WTC11 (cell line): ENCODE results near the gene OR8D4. TPM values are rescaled to one million over a fixed set of nuclear protein-coding genes. Genes with fewer than 3 reads are reported as not detected.

Source experiments
- ATAC-seq: fragments of 200-7000 bp; cut with Tn5 transposase; 2 replicates; pipeline ENCODE4 v1.10.0; 2021; ENCODE audit warnings: mild to moderate bottlenecking, moderate library complexity
- CTCF ChIA-PET: fragments of 300-600 bp; sonication (Branson Sonifier 250); formaldehyde crosslinking; loops from one replicate; lab custom pipeline; 2021; ENCODE audit warnings: antibody characterized with exemption; lab: Charles Lee
- POLR2A ChIA-PET: fragments of 350-600 bp; sonication (Branson Sonifier 250); formaldehyde crosslinking; loops from one replicate; lab custom pipeline; 2021; ENCODE audit warnings: antibody characterized with exemption; lab: Charles Lee
- DNase-seq: peaks from one replicate; pipeline ENCODE4 v3.0.0; 2021; ENCODE audit warnings: low spot score
- H3K27ac Mint-ChIP-seq: 2 replicates; pipeline ENCODE4 v1.8.0; 2021; ENCODE audit warnings: mixed read lengths
- H3K27me3 Mint-ChIP-seq: 2 replicates; pipeline ENCODE4 v1.8.0; 2021; ENCODE audit warnings: low read depth, mild to moderate bottlenecking, moderate library complexity, mixed read lengths
- H3K36me3 Mint-ChIP-seq: 2 replicates; pipeline ENCODE4 v1.8.0; 2021; ENCODE audit warnings: mixed read lengths
- H3K4me1 Mint-ChIP-seq: 2 replicates; pipeline ENCODE4 v1.8.0; 2022; ENCODE audit warnings: mixed read lengths
- H3K4me3 Mint-ChIP-seq: 2 replicates; pipeline ENCODE4 v1.8.0; 2021; ENCODE audit warnings: mild to moderate bottlenecking, moderate library complexity, mixed read lengths
- H3K9me3 Mint-ChIP-seq: 2 replicates; pipeline ENCODE4 v1.8.0; 2021; ENCODE audit warnings: mixed read lengths
- AFF4 ChIP-seq: sonication (generic); formaldehyde crosslinking; IDR thresholded peaks from 2 replicates; pipeline ENCODE4 v1.8.1; 2023; ENCODE audit warnings: mild to moderate bottlenecking, missing genetic modification reagents, borderline replicate concordance
- ATF1 ChIP-seq: sonication (generic); formaldehyde crosslinking; IDR thresholded peaks from 2 replicates; pipeline ENCODE4 v1.8.1; 2023; ENCODE audit warnings: mild to moderate bottlenecking, moderate library complexity, missing genetic modification reagents
- ESRRA ChIP-seq: sonication (generic); formaldehyde crosslinking; IDR thresholded peaks from 2 replicates; pipeline ENCODE4 v1.8.1; 2022; ENCODE audit warnings: mild to moderate bottlenecking, missing genetic modification reagents, borderline replicate concordance
- FOXJ3 ChIP-seq: sonication (generic); formaldehyde crosslinking; IDR thresholded peaks from 2 replicates; pipeline ENCODE4 v1.9.0; 2021; ENCODE audit warnings: missing genetic modification reagents, mild to moderate bottlenecking, borderline replicate concordance
- FOXP1 ChIP-seq: sonication (generic); formaldehyde crosslinking; IDR thresholded peaks from 2 replicates; pipeline ENCODE4 v1.8.0; 2022; ENCODE audit warnings: missing genetic modification reagents, mild to moderate bottlenecking, moderate library complexity, borderline replicate concordance
- MXD4 ChIP-seq: fragments of 250-450 bp; sonication (Bioruptor Pico); IDR thresholded peaks from 2 replicates; pipeline ENCODE4 v1.8.0; 2021; ENCODE audit warnings: mild to moderate bottlenecking, moderate library complexity, borderline replicate concordance
- NFATC4 ChIP-seq: fragments of 250-450 bp; sonication (Bioruptor Pico); IDR thresholded peaks from 2 replicates; pipeline ENCODE4 v1.9.0; 2021; ENCODE audit warnings: mild to moderate bottlenecking
- NR1H2 ChIP-seq: sonication (generic); formaldehyde crosslinking; IDR thresholded peaks from 2 replicates; pipeline ENCODE4 v1.9.0; 2021; ENCODE audit warnings: mild to moderate bottlenecking, moderate library complexity, missing genetic modification reagents
- NR2C2 ChIP-seq: sonication (generic); formaldehyde crosslinking; IDR thresholded peaks from 2 replicates; pipeline ENCODE4 v1.8.0; 2022; ENCODE audit warnings: mild to moderate bottlenecking, missing genetic modification reagents
- PRRX2 ChIP-seq: fragments of 250-450 bp; sonication (Bioruptor Pico); IDR thresholded peaks from 2 replicates; pipeline ENCODE4 v1.8.0; 2021; ENCODE audit warnings: mild to moderate bottlenecking
- RORB ChIP-seq: fragments of 250-450 bp; sonication (Bioruptor Pico); IDR thresholded peaks from 2 replicates; pipeline ENCODE4 v1.9.0; 2021; ENCODE audit warnings: mild to moderate bottlenecking
- SMAD4 ChIP-seq: sonication (generic); formaldehyde crosslinking; IDR thresholded peaks from 2 replicates; pipeline ENCODE4 v1.8.0; 2022; ENCODE audit warnings: mild to moderate bottlenecking, missing genetic modification reagents
- TEAD1 ChIP-seq: sonication (generic); formaldehyde crosslinking; IDR thresholded peaks from 2 replicates; pipeline ENCODE4 v1.8.0; 2022; ENCODE audit warnings: mild to moderate bottlenecking, missing genetic modification reagents
- USF1 ChIP-seq: sonication (generic); formaldehyde crosslinking; IDR thresholded peaks from 2 replicates; pipeline ENCODE4 v1.8.0; 2022; ENCODE audit warnings: mild to moderate bottlenecking, missing genetic modification reagents
- ZNF121 ChIP-seq: sonication (generic); formaldehyde crosslinking; IDR thresholded peaks from 2 replicates; pipeline ENCODE4 v1.8.0; 2023; ENCODE audit warnings: missing genetic modification reagents
- ZNF263 ChIP-seq: sonication (generic); formaldehyde crosslinking; IDR thresholded peaks from 2 replicates; pipeline ENCODE4 v1.8.1; 2022; ENCODE audit warnings: low read depth, mild to moderate bottlenecking, moderate library complexity, missing genetic modification reagents
- ZNF317 ChIP-seq: sonication (generic); formaldehyde crosslinking; IDR thresholded peaks from 2 replicates; pipeline ENCODE4 v1.8.1; 2023; ENCODE audit warnings: low read depth, mild to moderate bottlenecking, moderate library complexity, missing genetic modification reagents, borderline replicate concordance
- ZNF416 ChIP-seq: fragments of 250-450 bp; sonication (Bioruptor Pico); IDR thresholded peaks from 2 replicates; pipeline ENCODE4 v1.9.0; 2021; ENCODE audit warnings: mild to moderate bottlenecking, inconsistent platforms
- ZNF423 ChIP-seq: fragments of 250-450 bp; sonication (Bioruptor Pico); IDR thresholded peaks from 2 replicates; pipeline ENCODE4 v2.1.2; 2022; ENCODE audit warnings: mild to moderate bottlenecking, moderate library complexity
- total RNA-seq: library from RNA; stranded (reverse); gene quantifications from 3 replicates; pipeline ENCODE4 v1.2.3, GENCODE V29; 2021
- TF ChIP-seq, protein P1 (sequence below): sonication (generic); formaldehyde crosslinking; IDR thresholded peaks from 2 replicates; pipeline ENCODE4 v1.8.1; 2022; ENCODE audit warnings: mild to moderate bottlenecking, missing genetic modification reagents, moderate library complexity, borderline replicate concordance
- TF ChIP-seq, protein P2 (sequence below): sonication (generic); formaldehyde crosslinking; IDR thresholded peaks from 2 replicates; pipeline ENCODE4 v1.8.1; 2023; ENCODE audit warnings: mild to moderate bottlenecking, missing genetic modification reagents, moderate library complexity

Gene OR8D4
- total RNA-seq, 1 experiment from 2014 or later: 0.07 TPM

- H3K27ac Mint-ChIP-seq: no peak overlapping the region
- no peaks in the 10 kb centered on the region for H3K27me3 Mint-ChIP-seq
- CTCF ChIA-PET: no interaction called here
Observed at GRCh38 chr11:123903932-123904331, 2.0 kb downstream of the OR8D4 start.

DNA sequence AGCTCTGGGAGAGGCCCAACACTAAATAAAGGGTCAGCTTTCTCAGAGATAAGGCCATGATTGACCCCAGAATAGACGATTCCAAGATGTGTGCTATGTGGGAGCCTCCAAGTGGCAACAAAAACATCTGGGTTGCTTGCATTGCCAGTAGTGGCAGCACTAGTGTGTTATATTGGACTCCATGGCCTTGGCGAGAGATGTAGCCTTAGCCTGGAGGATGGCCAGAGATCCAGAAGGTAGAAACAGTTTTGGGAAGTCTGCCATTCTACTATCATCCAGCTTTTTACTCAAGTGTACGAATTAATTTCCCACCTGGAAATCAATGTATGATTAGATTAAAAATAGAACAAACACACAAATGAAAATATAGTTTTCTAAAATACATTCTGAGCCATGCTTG lies 3.0 kb downstream of the OR8D4 start:
- POLR2A ChIA-PET: interaction anchor here (0.6 kb wide), 1 partner anchor 101 kb away, joined by 5 read pairs; no protein-coding TSS in a partner anchor
- ATAC-seq (no peak), DNase-seq (no peak)
- Mint-ChIP-seq H3K27me3 (no peaks in the 10 kb centered on the region), H3K4me1 (peaks cover 8% of the 10 kb centered on the region), H3K27ac (no peak overlapping the region), H3K4me3 (no peak overlapping the region), H3K36me3 (no peaks in the 10 kb centered on the region), H3K9me3 (no peaks in the 10 kb centered on the region)
- TF ChIP-seq RORB (no peak), ZNF121 (CRISPR knock-in tag) (no peak), NR1H2 (CRISPR knock-in tag) (no peak), MXD4 (CRISPR knock-in tag) (no peak), NFATC4 (no peak), NR2C2 (CRISPR knock-in tag) (no peak)
- TF ChIP-seq, protein P1, sequence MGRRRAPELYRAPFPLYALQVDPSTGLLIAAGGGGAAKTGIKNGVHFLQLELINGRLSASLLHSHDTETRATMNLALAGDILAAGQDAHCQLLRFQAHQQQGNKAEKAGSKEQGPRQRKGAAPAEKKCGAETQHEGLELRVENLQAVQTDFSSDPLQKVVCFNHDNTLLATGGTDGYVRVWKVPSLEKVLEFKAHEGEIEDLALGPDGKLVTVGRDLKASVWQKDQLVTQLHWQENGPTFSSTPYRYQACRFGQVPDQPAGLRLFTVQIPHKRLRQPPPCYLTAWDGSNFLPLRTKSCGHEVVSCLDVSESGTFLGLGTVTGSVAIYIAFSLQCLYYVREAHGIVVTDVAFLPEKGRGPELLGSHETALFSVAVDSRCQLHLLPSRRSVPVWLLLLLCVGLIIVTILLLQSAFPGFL (CRISPR knock-in tag): no peak
- TF ChIP-seq, protein P2, sequence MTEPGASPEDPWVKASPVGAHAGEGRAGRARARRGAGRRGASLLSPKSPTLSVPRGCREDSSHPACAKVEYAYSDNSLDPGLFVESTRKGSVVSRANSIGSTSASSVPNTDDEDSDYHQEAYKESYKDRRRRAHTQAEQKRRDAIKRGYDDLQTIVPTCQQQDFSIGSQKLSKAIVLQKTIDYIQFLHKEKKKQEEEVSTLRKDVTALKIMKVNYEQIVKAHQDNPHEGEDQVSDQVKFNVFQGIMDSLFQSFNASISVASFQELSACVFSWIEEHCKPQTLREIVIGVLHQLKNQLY: no peak
- CTCF ChIA-PET: no interaction called here

More at GRCh38 chr11:123903932-123904331, 2.0 kb downstream of the OR8D4 start:
- no peaks in the 10 kb centered on the region for H3K36me3 Mint-ChIP-seq
- H3K4me1 Mint-ChIP-seq: peaks cover 8% of the 10 kb centered on the region
- POLR2A ChIA-PET: no interaction called here
- no peaks in the 10 kb centered on the region for H3K9me3 Mint-ChIP-seq
- H3K4me3 Mint-ChIP-seq: no peak overlapping the region
- DNase-seq: no peak
- ATAC-seq: no peak
- no peak for TF ChIP-seq ZNF423
- TF ChIP-seq SMAD4 (CRISPR knock-in tag): no peak
- TF ChIP-seq, protein P2: no peak
- no peak for TF ChIP-seq AFF4
- no peak for TF ChIP-seq USF1 (CRISPR knock-in tag)
- TF ChIP-seq ZNF416 (CRISPR knock-in tag): no peak
- TF ChIP-seq ZNF263 (CRISPR knock-in tag): no peak
- no peak for TF ChIP-seq ATF1 (CRISPR knock-in tag)
- no peak for TF ChIP-seq FOXP1 (CRISPR knock-in tag)
- no peak for TF ChIP-seq FOXJ3 (CRISPR knock-in tag)
- no peak for TF ChIP-seq ZNF317 (CRISPR knock-in tag)
- no peak for TF ChIP-seq PRRX2 (CRISPR knock-in tag)
- no peak for TF ChIP-seq TEAD1
- TF ChIP-seq NFATC4: no peak
- TF ChIP-seq ESRRA: no peak
